Measurements from ENCODE around the gene DNM3. TPM values are rescaled to one million over a fixed set of nuclear protein-coding genes. Genes with fewer than 3 reads are reported as not detected.

DNM3 gene
- total RNA-seq, 1 donor: 2.0 TPM

DNA sequence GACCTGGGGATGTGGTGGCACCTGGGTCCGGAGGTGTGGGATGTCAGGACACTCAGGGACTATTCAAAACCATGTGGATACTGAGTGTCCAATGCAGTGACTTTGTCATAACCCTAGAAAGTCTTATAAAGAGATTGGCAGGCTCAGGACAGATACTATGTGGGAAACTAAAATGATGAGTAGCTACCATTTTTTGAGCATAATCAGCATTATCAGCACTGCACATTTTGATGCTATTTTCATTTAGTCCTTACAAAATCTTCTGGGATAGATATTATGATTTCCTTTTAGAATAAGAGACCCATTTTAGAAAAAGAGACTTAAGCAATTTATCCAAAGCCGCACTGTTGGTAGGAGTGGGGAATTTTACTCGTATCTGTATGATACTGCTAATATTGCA is 93.4 kb downstream of the DNM3 start:
- TF ChIP-seq, protein P1, sequence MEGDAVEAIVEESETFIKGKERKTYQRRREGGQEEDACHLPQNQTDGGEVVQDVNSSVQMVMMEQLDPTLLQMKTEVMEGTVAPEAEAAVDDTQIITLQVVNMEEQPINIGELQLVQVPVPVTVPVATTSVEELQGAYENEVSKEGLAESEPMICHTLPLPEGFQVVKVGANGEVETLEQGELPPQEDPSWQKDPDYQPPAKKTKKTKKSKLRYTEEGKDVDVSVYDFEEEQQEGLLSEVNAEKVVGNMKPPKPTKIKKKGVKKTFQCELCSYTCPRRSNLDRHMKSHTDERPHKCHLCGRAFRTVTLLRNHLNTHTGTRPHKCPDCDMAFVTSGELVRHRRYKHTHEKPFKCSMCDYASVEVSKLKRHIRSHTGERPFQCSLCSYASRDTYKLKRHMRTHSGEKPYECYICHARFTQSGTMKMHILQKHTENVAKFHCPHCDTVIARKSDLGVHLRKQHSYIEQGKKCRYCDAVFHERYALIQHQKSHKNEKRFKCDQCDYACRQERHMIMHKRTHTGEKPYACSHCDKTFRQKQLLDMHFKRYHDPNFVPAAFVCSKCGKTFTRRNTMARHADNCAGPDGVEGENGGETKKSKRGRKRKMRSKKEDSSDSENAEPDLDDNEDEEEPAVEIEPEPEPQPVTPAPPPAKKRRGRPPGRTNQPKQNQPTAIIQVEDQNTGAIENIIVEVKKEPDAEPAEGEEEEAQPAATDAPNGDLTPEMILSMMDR (IDR thresholded peaks at IDR 0.05; ENCODE audit: insufficient read depth, low read length): no peak
- H3K4me3 ChIP-seq (ENCODE audit: low read depth, low read length): no peak overlapping the region
- DNase-seq (ENCODE audit: low read depth): no peak

DNA sequence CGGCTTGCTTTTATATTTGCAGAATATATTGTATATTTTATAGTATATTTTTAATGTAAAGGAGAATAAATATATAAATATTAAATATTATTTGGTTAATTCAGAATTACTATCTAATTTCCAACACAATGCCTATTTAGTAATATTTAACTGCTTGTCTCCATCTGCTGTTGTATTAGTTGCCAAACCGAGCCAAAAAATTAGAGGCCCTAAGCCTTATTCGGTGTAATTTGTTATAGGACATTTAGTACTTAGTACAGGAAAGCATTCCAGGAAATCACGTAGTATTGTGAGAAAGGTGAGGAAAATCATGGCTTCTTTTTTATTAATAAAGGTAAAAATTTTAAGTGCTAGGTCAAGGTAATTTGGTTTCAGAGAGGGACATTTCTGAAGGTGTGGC is 93.8 kb downstream of the DNM3 start:
- TF ChIP-seq, protein P1 (IDR thresholded peaks at IDR 0.05; ENCODE audit: insufficient read depth, low read length): no peak
- no peak for DNase-seq (ENCODE audit: low read depth)
- H3K4me3 ChIP-seq (ENCODE audit: low read depth, low read length): no peak overlapping the region

DNA sequence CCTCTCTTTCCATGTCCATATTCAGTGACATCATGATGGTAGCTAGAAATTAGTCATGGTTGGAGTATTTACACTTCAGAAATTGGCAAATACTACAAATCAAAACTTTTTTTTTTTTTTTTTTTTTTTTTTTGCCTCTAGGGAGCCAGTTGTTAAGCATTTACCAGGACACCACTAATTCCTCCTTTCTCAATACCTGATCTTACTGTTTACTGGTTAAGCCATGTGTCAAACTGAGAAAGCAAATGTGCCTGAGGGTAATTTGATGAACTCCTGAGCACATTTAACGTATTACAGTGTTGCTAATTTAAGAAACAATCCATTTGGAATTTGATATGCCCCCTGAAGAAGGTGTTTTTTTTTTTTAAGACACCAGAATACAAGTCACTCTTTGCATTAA is 94.4 kb downstream of the DNM3 start:
- TF ChIP-seq, protein P1 (IDR thresholded peaks at IDR 0.05; ENCODE audit: insufficient read depth, low read length): no peak
- no peak for DNase-seq (ENCODE audit: low read depth)

DNA sequence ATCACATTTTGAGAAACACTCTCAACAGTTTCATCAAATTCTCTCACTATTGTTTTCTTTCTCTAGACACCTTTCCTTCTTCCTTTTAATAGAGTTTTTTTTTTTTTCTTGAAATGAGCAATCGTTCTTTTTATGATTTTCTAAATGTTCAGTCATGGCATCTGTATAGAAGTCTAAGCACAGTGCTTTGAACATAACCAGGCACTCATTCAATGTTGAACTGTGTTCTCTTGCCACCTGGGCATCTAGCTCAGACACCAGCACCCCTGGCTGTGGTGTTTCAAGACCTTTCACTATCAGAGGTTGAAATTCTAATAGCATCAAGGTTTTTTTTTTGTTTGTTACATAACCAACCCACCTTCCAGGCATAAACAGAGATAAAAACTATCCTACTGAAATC is 96.6 kb downstream of the DNM3 start:
- DNase-seq (ENCODE audit: low read depth): no peak
- TF ChIP-seq, protein P1 (IDR thresholded peaks at IDR 0.05; ENCODE audit: insufficient read depth, low read length): no peak
- H3K4me3 ChIP-seq (ENCODE audit: low read depth, low read length): no peak overlapping the region

More for the DNA sequence above, 94.4 kb downstream of the DNM3 start:
- no peak overlapping the region for H3K4me3 ChIP-seq (ENCODE audit: low read depth, low read length)

DNA sequence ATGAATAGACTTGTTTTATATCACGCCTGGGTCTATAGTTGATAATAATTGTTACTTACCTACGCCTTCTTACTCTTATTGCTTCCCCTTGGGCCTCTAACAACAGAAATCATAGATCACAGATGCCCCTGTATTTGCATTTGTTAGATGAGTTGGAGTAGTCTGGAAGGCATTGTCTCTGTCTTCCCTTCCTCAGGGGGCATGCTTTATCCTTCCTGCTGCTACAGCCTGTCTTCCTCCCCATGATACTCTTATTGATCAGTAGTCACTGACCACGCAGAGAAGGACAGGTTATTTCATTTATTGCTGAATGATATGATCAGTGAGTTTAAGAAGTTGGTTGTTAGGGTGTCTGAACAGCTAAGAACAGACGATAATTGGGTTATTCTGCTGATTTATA is 98.4 kb downstream of the DNM3 start:
- TF ChIP-seq, protein P1 (IDR thresholded peaks at IDR 0.05; ENCODE audit: insufficient read depth, low read length): no peak
- H3K4me3 ChIP-seq (ENCODE audit: low read depth, low read length): no peak overlapping the region
- DNase-seq (ENCODE audit: low read depth): no peak

DNA sequence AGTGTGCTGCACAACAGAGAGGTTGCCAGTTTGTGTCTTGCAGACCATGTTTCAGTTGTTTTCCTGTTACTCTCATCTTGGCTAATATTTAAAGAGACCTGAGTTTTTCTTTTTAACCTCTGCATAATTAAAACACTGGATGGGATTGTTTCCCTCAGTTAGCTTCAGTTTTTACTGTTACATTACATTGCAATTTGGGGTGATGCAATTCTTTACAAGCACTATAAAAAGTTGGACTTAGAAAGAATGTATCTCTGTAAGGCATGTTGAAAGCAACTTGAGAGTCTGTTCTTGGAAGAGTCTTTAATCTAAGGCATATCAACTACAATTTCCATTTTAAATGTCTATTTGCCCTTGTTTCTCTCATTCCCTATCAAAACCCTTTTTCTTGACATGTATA is 99.1 kb downstream of the DNM3 start:
- TF ChIP-seq, protein P1 (IDR thresholded peaks at IDR 0.05; ENCODE audit: insufficient read depth, low read length): no peak
- H3K4me3 ChIP-seq (ENCODE audit: low read depth, low read length): no peak overlapping the region
- peak; percentile 39 for DNase-seq (ENCODE audit: low read depth)

DNA sequence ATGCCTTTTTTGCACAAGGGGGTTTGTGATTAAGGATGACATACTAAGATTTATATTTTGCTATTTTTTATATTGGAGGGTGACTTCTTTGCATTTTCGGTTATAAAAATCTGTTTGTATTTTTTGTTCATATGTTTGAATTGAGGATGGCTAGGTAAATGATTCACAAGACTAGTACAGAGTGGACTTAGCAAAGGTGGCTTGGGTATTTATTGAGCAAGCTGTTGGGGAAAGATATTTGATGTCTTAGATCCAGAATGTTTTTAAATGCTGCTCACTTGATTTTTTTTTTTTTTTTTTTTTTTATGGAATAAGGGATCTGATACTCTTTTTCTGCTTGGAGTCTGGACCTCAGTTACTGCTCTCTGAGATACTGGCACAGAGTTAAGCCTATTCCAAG is 100.6 kb downstream of the DNM3 start:
- H3K4me3 ChIP-seq (ENCODE audit: low read depth, low read length): no peak overlapping the region
- no peak for DNase-seq (ENCODE audit: low read depth)
- TF ChIP-seq, protein P1 (IDR thresholded peaks at IDR 0.05; ENCODE audit: insufficient read depth, low read length): no peak
